Adrenal gland (tissue), 12 donors: ENCODE results near the gene AUH. TPM values are rescaled to one million over a fixed set of nuclear protein-coding genes. Genes with fewer than 3 reads are reported as not detected.

Experiments used
- DNase-seq, 7 donors: peaks; one replicate each; pipeline ENCODE4 v3.0.0-alpha.2; 2019 to 2020
- H3K27ac ChIP-seq, 5 donors: fragments of 200-600 bp; sonication (generic) in 4 of 5; 1 replicate in 3 of 5; 2 replicates in 2 of 5; pipeline versions ENCODE4 v1.5.1 to v1.8.0; 2016 to 2020; ENCODE audit warnings: mild to moderate bottlenecking in 1 of 5
- H3K27me3 ChIP-seq: fragments of 200-600 bp; 2 replicates; pipeline ENCODE4 v1.8.0; 2021
- H3K36me3 ChIP-seq, 2 donors: fragments of 200-600 bp; replicated peaks in 1 of 2; 1 replicate in 1 of 2; 2 replicates in 1 of 2; pipeline versions ENCODE4 v1.5.1 to v1.8.0; 2018 to 2022
- H3K4me1 ChIP-seq, 2 donors: fragments of 200-600 bp; replicated peaks in 1 of 2; 1 replicate in 1 of 2; 2 replicates in 1 of 2; pipeline versions ENCODE4 v1.5.1 to v1.8.0; 2018 to 2021
- H3K4me3 ChIP-seq, 4 donors: fragments of 200-600 bp; sonication (generic) in 3 of 4; one replicate each; pipeline ENCODE4 v1.5.1; 2016 to 2018
- H3K9me3 ChIP-seq, 3 donors: fragments of 200-600 bp; sonication (generic) in 1 of 3; replicated peaks in 1 of 3; 1 replicate in 2 of 3; 2 replicates in 1 of 3; pipeline versions ENCODE4 v1.5.1 to v1.8.0; 2016 to 2021
- POLR2A ChIP-seq, 2 donors: fragments of 450-650 bp; IDR thresholded peaks; one replicate each; pipeline ENCODE4 v1.6.1; 2017; ENCODE audit warnings: antibody characterized with exemption in 2 of 2, mild to moderate bottlenecking in 2 of 2, moderate library complexity in 1 of 2
- WGBS, 4 donors: extraction: QIAGEN DNeasy Blood & Tissue Kit in 2 of 4; methylation state at CpG; one replicate each; pipeline versions ENCODE4 v1.1.5 to v1.1.7; 2013 to 2017; 5-methylcytosine and 5-hydroxymethylcytosine counted together
- intact Hi-C, 2 donors: fragments of 100-400 bp; cut with DNase I; formaldehyde crosslinking; loops; one replicate each; pipeline versions ENCODE4 v1.14.1 to v1.15.0; 2022 to 2023
- polyA plus RNA-seq, 3 donors: library from polyadenylated mRNA; stranded (reverse); fragments of 200-250 nt in 2 of 3; fragments of 350-450 nt in 1 of 3; fragmentation: Illumina TruSeq in 1 of 3; extraction: RNeasy Lipid Tissue Mini Kit (QIAGEN cat#74804) in 1 of 3; gene quantifications; one replicate each; pipeline ENCODE4 v1.2.3, GENCODE V29; 2013 to 2014
- total RNA-seq, 9 donors: library from RNA; depleted of rRNA in 4 of 9; stranded (reverse); fragments of >200 nt in 4 of 9; fragments of 120-200 nt in 1 of 9; fragmentation: NEBNext Ultra II Directional in 1 of 9; extraction: Animal tissue kit (Norgen Biotek cat#: 25700) in 1 of 9; gene quantifications; one replicate each; pipeline versions ENCODE4 v1.1.0 to v1.2.4, GENCODE V29; 2013 to 2023
- TF ChIP-seq, protein P1 (sequence below), 6 experiments: fragments of 450-650 bp in 4 of 6; fragments of 200-600 bp in 2 of 6; sonication (generic) in 1 of 6; IDR thresholded peaks; 1 replicate in 5 of 6; 2 replicates in 1 of 6; pipeline versions ENCODE4 v1.5.1 to v1.8.0; 2016 to 2021; ENCODE audit warnings: antibody characterized with exemption in 6 of 6, mild to moderate bottlenecking in 2 of 6, moderate library complexity in 1 of 6
- donor health status: healthy with polysubstance abuse.
- donor health status: Bipolar disorder and iron deficiency.
- donor health status: DM: yes; HTN: yes; CAD: no.
- donor health status: DM: no; HTN: no; CAD: no.
- donor health status: DM: no; HTN: no; CAD: no.
- donor health status: DM: yes; HTN: yes; CAD: no.

AUH gene
- total and polyA plus RNA-seq, 12 donors, result 41.9 to 158 (median 71.7) TPM

DNA sequence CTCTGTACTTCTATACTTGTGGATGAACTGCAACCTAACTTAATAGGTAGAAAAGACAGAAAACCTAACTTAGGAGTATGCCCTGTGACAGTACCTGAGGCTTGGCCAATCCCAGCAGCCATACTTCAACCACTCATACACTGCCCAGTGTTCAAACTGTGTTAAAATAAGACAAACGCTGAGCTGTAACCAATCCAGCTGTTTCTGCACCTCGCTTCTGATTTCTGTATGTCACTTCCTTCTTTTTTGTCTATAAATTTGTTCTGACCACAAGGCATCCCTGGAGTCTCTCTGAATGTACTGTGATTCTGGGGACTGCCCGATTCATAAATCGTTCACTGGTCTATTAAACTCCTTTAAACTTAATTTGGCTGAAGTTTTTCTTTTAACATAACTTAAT is 41.4 kb downstream of the AUH start:
- no peaks in the 10 kb centered on the region for H3K9me3 ChIP-seq
- TF ChIP-seq, protein P1, sequence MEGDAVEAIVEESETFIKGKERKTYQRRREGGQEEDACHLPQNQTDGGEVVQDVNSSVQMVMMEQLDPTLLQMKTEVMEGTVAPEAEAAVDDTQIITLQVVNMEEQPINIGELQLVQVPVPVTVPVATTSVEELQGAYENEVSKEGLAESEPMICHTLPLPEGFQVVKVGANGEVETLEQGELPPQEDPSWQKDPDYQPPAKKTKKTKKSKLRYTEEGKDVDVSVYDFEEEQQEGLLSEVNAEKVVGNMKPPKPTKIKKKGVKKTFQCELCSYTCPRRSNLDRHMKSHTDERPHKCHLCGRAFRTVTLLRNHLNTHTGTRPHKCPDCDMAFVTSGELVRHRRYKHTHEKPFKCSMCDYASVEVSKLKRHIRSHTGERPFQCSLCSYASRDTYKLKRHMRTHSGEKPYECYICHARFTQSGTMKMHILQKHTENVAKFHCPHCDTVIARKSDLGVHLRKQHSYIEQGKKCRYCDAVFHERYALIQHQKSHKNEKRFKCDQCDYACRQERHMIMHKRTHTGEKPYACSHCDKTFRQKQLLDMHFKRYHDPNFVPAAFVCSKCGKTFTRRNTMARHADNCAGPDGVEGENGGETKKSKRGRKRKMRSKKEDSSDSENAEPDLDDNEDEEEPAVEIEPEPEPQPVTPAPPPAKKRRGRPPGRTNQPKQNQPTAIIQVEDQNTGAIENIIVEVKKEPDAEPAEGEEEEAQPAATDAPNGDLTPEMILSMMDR (IDR thresholded peaks at IDR 0.05), result no peak
- TF ChIP-seq POLR2A (IDR thresholded peaks at IDR 0.05), result no peak
- intact Hi-C loops, result no loop called here
- H3K36me3 ChIP-seq, result no peaks in the 10 kb centered on the region
- no peak overlapping the region for H3K4me3 ChIP-seq
- no peaks in the 10 kb centered on the region for H3K4me1 ChIP-seq
- H3K27me3 ChIP-seq, result no peaks in the 10 kb centered on the region
- no peak for DNase-seq
- H3K27ac ChIP-seq, result no peak overlapping the region
- 79 to 97% (median 81%) methylated on average over 4 of the region's 4 CpGs for WGBS, 4 donors

DNA sequence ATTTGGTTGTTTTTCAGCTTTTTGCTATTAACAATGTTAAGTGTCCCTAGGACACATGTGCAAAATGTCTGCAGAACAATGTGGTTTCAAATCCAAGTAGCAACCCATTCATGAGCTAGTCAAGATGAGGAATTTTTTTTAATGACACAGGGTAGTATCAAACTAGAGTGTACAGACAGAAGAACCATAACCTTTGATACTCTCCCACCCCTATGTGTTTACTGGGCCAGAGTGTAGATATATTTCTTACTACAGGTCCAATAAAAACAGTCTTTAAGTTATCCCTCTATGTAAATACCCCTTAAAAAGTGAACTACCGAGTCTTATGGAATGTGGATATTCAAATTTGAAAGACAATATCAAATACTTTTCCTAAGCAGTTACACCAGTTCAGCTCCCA is 45.6 kb downstream of the AUH start:
- Histone ChIP-seq H3K36me3 (no peaks in the 10 kb centered on the region), H3K27me3 (no peaks in the 10 kb centered on the region), H3K4me1 (no peaks in the 10 kb centered on the region), H3K9me3 (no peaks in the 10 kb centered on the region), H3K27ac (no peak overlapping the region), H3K4me3 (no peak overlapping the region)
- no peak for TF ChIP-seq POLR2A (IDR thresholded peaks at IDR 0.05)
- TF ChIP-seq, protein P1 (IDR thresholded peaks at IDR 0.05), result no peak
- DNase-seq, result no peak
- intact Hi-C loops, result no loop called here
- WGBS, 4 donors, result 84 to 100% (median 92%) methylated on average over 1 of the region's 1 CpG

DNA sequence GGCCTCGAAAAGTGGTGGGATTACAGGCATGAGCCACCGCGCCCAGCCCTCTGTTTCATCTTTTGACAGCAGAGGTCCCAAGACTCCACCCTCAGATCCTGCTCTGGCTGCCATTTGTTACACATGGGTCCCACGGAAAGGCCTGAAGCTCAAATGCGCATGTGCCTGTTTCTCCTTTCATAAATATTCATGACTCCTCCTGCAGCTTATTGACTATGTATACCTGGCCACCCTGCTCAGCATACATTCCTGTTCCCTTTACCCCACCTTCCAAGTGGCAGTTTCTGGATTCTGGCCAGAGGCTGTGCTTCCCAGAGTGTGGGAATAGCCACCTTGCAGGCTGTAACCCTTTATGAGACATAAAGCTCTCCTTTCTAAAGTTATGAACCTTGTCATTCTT is 46.5 kb downstream of the AUH start:
- DNase-seq, result no peak
- WGBS, 4 donors, result 94 to 98% (median 95%) methylated on average over 5 of the region's 5 CpGs
- intact Hi-C loops, result no loop called here

DNA sequence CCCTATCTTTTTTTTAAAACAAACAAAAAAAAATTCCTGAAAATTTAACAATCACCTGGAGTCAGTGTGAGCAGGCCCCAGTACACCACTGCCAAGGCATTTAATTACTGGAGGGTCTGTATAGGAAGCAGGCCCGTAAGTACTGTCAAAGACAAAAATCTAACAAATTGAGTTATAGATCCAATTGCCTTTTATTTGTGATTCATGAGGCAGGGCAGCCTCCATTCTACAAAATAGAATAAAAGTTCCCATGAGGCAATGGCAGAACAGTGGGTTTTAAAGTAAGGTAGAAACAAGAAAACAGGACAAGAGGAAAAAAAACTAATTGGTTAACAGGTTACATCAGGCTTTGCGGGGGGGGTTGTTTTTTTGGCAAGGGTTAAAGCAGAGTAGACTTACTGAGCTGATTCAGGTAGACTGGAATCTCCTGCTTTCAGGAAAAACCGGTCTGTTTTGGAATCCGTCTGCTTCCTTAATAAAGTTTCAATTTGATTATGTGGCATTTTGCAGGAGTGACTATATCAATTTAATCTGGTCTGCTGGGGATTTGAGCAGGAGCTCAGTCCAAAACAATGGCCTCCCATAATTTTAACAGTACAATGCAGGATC is 48.9 kb downstream of the AUH start:
- TF ChIP-seq, protein P1 (IDR thresholded peaks at IDR 0.05), result no peak
- no peak for TF ChIP-seq POLR2A (IDR thresholded peaks at IDR 0.05)
- DNase-seq, result no peak
- no peak overlapping the region for H3K4me3 ChIP-seq
- intact Hi-C loops, result no loop called here
- no peak overlapping the region for H3K27ac ChIP-seq
- no peaks in the 10 kb centered on the region for H3K36me3 ChIP-seq
- H3K27me3 ChIP-seq, result no peaks in the 10 kb centered on the region
- 89 to 97% (median 94%) methylated on average over 4 of the region's 4 CpGs for WGBS, 4 donors
- H3K9me3 ChIP-seq, result no peaks in the 10 kb centered on the region
- H3K4me1 ChIP-seq, result no peaks in the 10 kb centered on the region

More for the DNA sequence above, 46.5 kb downstream of the AUH start:
- H3K27ac ChIP-seq, result no peak overlapping the region
- H3K27me3 ChIP-seq, result no peaks in the 10 kb centered on the region
- no peak for TF ChIP-seq POLR2A (IDR thresholded peaks at IDR 0.05)
- TF ChIP-seq, protein P1 (IDR thresholded peaks at IDR 0.05), result no peak
- no peaks in the 10 kb centered on the region for H3K4me1 ChIP-seq
- no peaks in the 10 kb centered on the region for H3K36me3 ChIP-seq
- H3K9me3 ChIP-seq, result no peaks in the 10 kb centered on the region
- H3K4me3 ChIP-seq, result no peak overlapping the region
